ENCODE data around the gene DCAF17. TPM values are rescaled to one million over a fixed set of nuclear protein-coding genes. Genes with fewer than 3 reads are reported as not detected.

Gene DCAF17
- total RNA-seq, 1 donor from 2014 or later = 53.8 TPM

GRCh38 chr2:171523088-171524017, 89.3 kb downstream of the DCAF17 start:
- peak overlapping the region; percentile 95 for H3K4me3 Mint-ChIP-seq
- Histone ChIP-seq H3K4me1 (peaks cover 21% of the 10 kb centered on the region), H3K4me2 (peak overlapping the region; percentile 97), H4K20me1 (ENCODE audit: low read depth) (no peaks in the 10 kb centered on the region), H3K36me3 (no peaks in the 10 kb centered on the region), H3K9ac (peak overlapping the region; percentile 23), H3K27me3 (peaks cover 11% of the 10 kb centered on the region), H3F3A (ENCODE audit: low read depth) (peaks cover 21% of the 10 kb centered on the region), H3K27ac (no peak overlapping the region), H3K4me3 (peak overlapping the region; percentile 66), H3K79me2 (ENCODE audit: low read depth) (no peaks in the 10 kb centered on the region), H2AFZ (replicated peaks) (peak overlapping the region; percentile 96), H3K9me3 (ENCODE audit: low read depth) (no peaks in the 10 kb centered on the region)
- H3K36me3 Mint-ChIP-seq = no peaks in the 10 kb centered on the region
- peaks cover 34% of the 10 kb centered on the region for H3K4me1 Mint-ChIP-seq
- DNase-seq (ENCODE audit: low spot score) = peak; percentile 82
- peaks cover 2% of the 10 kb centered on the region for H3K9me3 Mint-ChIP-seq
- H3K27me3 Mint-ChIP-seq (ENCODE audit: insufficient read depth, low read depth) = peaks cover 7% of the 10 kb centered on the region
- H3K27ac Mint-ChIP-seq = peak overlapping the region; percentile 66
- TF ChIP-seq EZH2 (IDR thresholded peaks at IDR 0.05) = peak; percentile 13
- TF ChIP-seq EZH2phosphoT487 (IDR thresholded peaks at IDR 0.05) = peak; percentile 47
- TF ChIP-seq CTCF (IDR thresholded peaks at IDR 0.05) = no peak

- no peak overlapping the region for H3K9ac ChIP-seq
- H3F3A ChIP-seq (ENCODE audit: low read depth) = peaks cover 21% of the 10 kb centered on the region
- H3K36me3 ChIP-seq = no peaks in the 10 kb centered on the region
- H3K4me3 ChIP-seq = peak overlapping the region; percentile 66
- Mint-ChIP-seq H3K4me1 (peaks cover 32% of the 10 kb centered on the region), H3K9me3 (no peaks in the 10 kb centered on the region), H3K36me3 (no peaks in the 10 kb centered on the region), H3K27ac (peak overlapping the region; percentile 66), H3K4me3 (peak overlapping the region; percentile 95), H3K27me3 (ENCODE audit: insufficient read depth, low read depth) (peaks cover 3% of the 10 kb centered on the region)
- DNase-seq (ENCODE audit: low spot score) = peak; percentile 40
- no peak overlapping the region for H3K27ac ChIP-seq
- H3K27me3 ChIP-seq = peaks cover 11% of the 10 kb centered on the region
- H3K4me2 ChIP-seq = peak overlapping the region; percentile 97
- H3K79me2 ChIP-seq (ENCODE audit: low read depth) = no peaks in the 10 kb centered on the region
- H3K9me3 ChIP-seq (ENCODE audit: low read depth) = no peaks in the 10 kb centered on the region
- peak overlapping the region; percentile 96 for H2AFZ ChIP-seq (replicated peaks)
- no peaks in the 10 kb centered on the region for H4K20me1 ChIP-seq (ENCODE audit: low read depth)
- peaks cover 21% of the 10 kb centered on the region for H3K4me1 ChIP-seq
- TF ChIP-seq CTCF (IDR thresholded peaks at IDR 0.05) = no peak
- TF ChIP-seq EZH2 (IDR thresholded peaks at IDR 0.05) = no peak
- TF ChIP-seq EZH2phosphoT487 (IDR thresholded peaks at IDR 0.05) = no peak
Measured at GRCh38 chr2:171524018-171524401, 90.0 kb downstream of the DCAF17 start.

- H3K9me3 ChIP-seq (ENCODE audit: low read depth) = no peaks in the 10 kb centered on the region
- H3K9ac ChIP-seq = no peak overlapping the region
- no peaks in the 10 kb centered on the region for H3K27me3 ChIP-seq
- Mint-ChIP-seq H3K9me3 (peaks cover 6% of the 10 kb centered on the region), H3K27ac (no peak overlapping the region), H3K36me3 (peaks cover 2% of the 10 kb centered on the region), H3K27me3 (ENCODE audit: insufficient read depth, low read depth) (no peaks in the 10 kb centered on the region), H3K4me1 (peaks cover 8% of the 10 kb centered on the region), H3K4me3 (no peak overlapping the region)
- H3K27ac ChIP-seq = no peak overlapping the region
- H4K20me1 ChIP-seq (ENCODE audit: low read depth) = no peaks in the 10 kb centered on the region
- no peaks in the 10 kb centered on the region for H3F3A ChIP-seq (ENCODE audit: low read depth)
- no peaks in the 10 kb centered on the region for H3K79me2 ChIP-seq (ENCODE audit: low read depth)
- peaks cover 3% of the 10 kb centered on the region for H3K4me1 ChIP-seq
- H3K36me3 ChIP-seq = no peaks in the 10 kb centered on the region
- no peak overlapping the region for H3K4me3 ChIP-seq
- TF ChIP-seq EZH2phosphoT487 (IDR thresholded peaks at IDR 0.05) (no peak), CTCF (IDR thresholded peaks at IDR 0.05) (peak; percentile 50)
- H2AFZ ChIP-seq (replicated peaks) = no peak overlapping the region
- no peak for DNase-seq (ENCODE audit: low spot score)
- H3K4me2 ChIP-seq = no peak overlapping the region
Measured at GRCh38 chr2:171529914-171530313, 95.9 kb downstream of the DCAF17 start.
